Trophoblast cell (in vitro differentiated cells and primary cell): ENCODE measurements around the gene RCL1. TPM values are rescaled to one million over a fixed set of nuclear protein-coding genes. Genes with fewer than 3 reads are reported as not detected.

Source experiments
- DNase-seq, 2 donors: peaks; one replicate each; pipeline ENCODE4 v3.0.0-alpha.2; 2016
- H2AFZ ChIP-seq: 2 replicates; pipeline ENCODE4 v1.6.1; 2013; ENCODE audit warnings: low read length, moderate library complexity, mild to moderate bottlenecking; ENCODE audit not compliant: insufficient read depth, poor library complexity
- H2AK5ac ChIP-seq: 2 replicates; pipeline ENCODE4 v1.6.1; 2013; ENCODE audit warnings: mild to moderate bottlenecking, low read length
- H2BK120ac ChIP-seq: 2 replicates; pipeline ENCODE4 v1.6.1; 2013; ENCODE audit warnings: low read length, mild to moderate bottlenecking, moderate library complexity; ENCODE audit not compliant: insufficient read depth, poor library complexity
- H2BK12ac ChIP-seq: 2 replicates; pipeline ENCODE4 v1.6.1; 2013; ENCODE audit warnings: mild to moderate bottlenecking, low read length, moderate library complexity
- H2BK5ac ChIP-seq: 2 replicates; pipeline ENCODE4 v1.6.1; 2013; ENCODE audit warnings: low read length, low read depth, moderate library complexity, mild to moderate bottlenecking; ENCODE audit not compliant: poor library complexity
- H3K14ac ChIP-seq: 2 replicates; pipeline ENCODE4 v1.6.1; 2013; ENCODE audit warnings: mild to moderate bottlenecking, low read length
- H3K18ac ChIP-seq: 2 replicates; pipeline ENCODE4 v1.6.1; 2013; ENCODE audit warnings: mild to moderate bottlenecking, low read length
- H3K23ac ChIP-seq: 2 replicates; pipeline ENCODE4 v1.6.1; 2013; ENCODE audit warnings: low read length
- H3K27ac ChIP-seq: 2 replicates; pipeline ENCODE4 v1.5.1; 2013; ENCODE audit warnings: low read depth, mild to moderate bottlenecking, inconsistent platforms, low read length, moderate library complexity
- H3K27me3 ChIP-seq: 2 replicates; pipeline ENCODE4 v1.6.1; 2013; ENCODE audit warnings: inconsistent platforms, mild to moderate bottlenecking, low read length, moderate library complexity; ENCODE audit not compliant: insufficient read depth
- H3K36me3 ChIP-seq, 2 experiments: 1 replicate in 1 of 2; 2 replicates in 1 of 2; pipeline ENCODE4 v1.6.1; 2013; ENCODE audit warnings: low read length in 2 of 2, mild to moderate bottlenecking in 2 of 2, moderate library complexity in 1 of 2; ENCODE audit not compliant: insufficient read depth in 2 of 2, control insufficient read depth in 1 of 2
- H3K4ac ChIP-seq: 2 replicates; pipeline ENCODE4 v1.6.1; 2013; ENCODE audit warnings: low read depth, mild to moderate bottlenecking, low read length, moderate library complexity
- H3K4me1 ChIP-seq, 2 experiments: 1 replicate in 1 of 2; 2 replicates in 1 of 2; pipeline ENCODE4 v1.6.1; 2013; ENCODE audit warnings: low read length in 2 of 2, mild to moderate bottlenecking in 2 of 2, moderate library complexity in 1 of 2; ENCODE audit not compliant: insufficient read depth in 2 of 2, control insufficient read depth in 1 of 2
- H3K4me2 ChIP-seq: 2 replicates; pipeline ENCODE4 v1.6.1; 2013; ENCODE audit warnings: inconsistent platforms, mild to moderate bottlenecking, low read length, moderate library complexity
- H3K4me3 ChIP-seq: 2 replicates; pipeline ENCODE4 v1.5.1; 2013; ENCODE audit warnings: mild to moderate bottlenecking, low read depth, low read length, inconsistent platforms
- H3K79me1 ChIP-seq: one replicate; pipeline ENCODE4 v1.6.1; 2013; ENCODE audit warnings: low read length
- H3K79me2 ChIP-seq: 2 replicates; pipeline ENCODE4 v1.6.1; 2013; ENCODE audit warnings: low read length, mild to moderate bottlenecking; ENCODE audit not compliant: control insufficient read depth, insufficient read depth, poor library complexity
- H3K9ac ChIP-seq: 2 replicates; pipeline ENCODE4 v1.6.1; 2013; ENCODE audit warnings: mild to moderate bottlenecking, low read length
- H3K9me3 ChIP-seq: 2 replicates; pipeline ENCODE4 v1.6.1; 2013; ENCODE audit warnings: low read depth, mild to moderate bottlenecking, control low read depth, inconsistent platforms, low read length; ENCODE audit not compliant: insufficient read depth
- H4K12ac ChIP-seq: 2 replicates; pipeline ENCODE4 v1.6.1; 2013; ENCODE audit warnings: low read depth, mild to moderate bottlenecking, low read length, moderate library complexity
- H4K8ac ChIP-seq: 2 replicates; pipeline ENCODE4 v1.6.1; 2013; ENCODE audit warnings: low read depth, mild to moderate bottlenecking, low read length, moderate library complexity
- H4K91ac ChIP-seq: one replicate; pipeline ENCODE4 v1.6.1; 2013; ENCODE audit warnings: low read depth, mild to moderate bottlenecking, low read length, moderate library complexity
- WGBS: extraction: QIAGEN DNeasy Blood & Tissue Kit; methylation state at CpG from one replicate; pipeline ENCODE4 v1.1.7; 2013; ENCODE audit warnings: missing lambda C conversion rate; ENCODE audit not compliant: insufficient read length, insufficient coverage; ENCODE audit errors: extremely low coverage; 5-methylcytosine and 5-hydroxymethylcytosine counted together
- polyA plus RNA-seq: library from polyadenylated mRNA; stranded (reverse); fragments of 200-250 nt; gene quantifications from 2 replicates; pipeline ENCODE4 v1.2.3, GENCODE V29; 2013

The RCL1 gene, protein sequence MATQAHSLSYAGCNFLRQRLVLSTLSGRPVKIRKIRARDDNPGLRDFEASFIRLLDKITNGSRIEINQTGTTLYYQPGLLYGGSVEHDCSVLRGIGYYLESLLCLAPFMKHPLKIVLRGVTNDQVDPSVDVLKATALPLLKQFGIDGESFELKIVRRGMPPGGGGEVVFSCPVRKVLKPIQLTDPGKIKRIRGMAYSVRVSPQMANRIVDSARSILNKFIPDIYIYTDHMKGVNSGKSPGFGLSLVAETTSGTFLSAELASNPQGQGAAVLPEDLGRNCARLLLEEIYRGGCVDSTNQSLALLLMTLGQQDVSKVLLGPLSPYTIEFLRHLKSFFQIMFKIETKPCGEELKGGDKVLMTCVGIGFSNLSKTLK
- polyA plus RNA-seq, result 25.3 and 26.8 TPM in 2 replicates

DNA sequence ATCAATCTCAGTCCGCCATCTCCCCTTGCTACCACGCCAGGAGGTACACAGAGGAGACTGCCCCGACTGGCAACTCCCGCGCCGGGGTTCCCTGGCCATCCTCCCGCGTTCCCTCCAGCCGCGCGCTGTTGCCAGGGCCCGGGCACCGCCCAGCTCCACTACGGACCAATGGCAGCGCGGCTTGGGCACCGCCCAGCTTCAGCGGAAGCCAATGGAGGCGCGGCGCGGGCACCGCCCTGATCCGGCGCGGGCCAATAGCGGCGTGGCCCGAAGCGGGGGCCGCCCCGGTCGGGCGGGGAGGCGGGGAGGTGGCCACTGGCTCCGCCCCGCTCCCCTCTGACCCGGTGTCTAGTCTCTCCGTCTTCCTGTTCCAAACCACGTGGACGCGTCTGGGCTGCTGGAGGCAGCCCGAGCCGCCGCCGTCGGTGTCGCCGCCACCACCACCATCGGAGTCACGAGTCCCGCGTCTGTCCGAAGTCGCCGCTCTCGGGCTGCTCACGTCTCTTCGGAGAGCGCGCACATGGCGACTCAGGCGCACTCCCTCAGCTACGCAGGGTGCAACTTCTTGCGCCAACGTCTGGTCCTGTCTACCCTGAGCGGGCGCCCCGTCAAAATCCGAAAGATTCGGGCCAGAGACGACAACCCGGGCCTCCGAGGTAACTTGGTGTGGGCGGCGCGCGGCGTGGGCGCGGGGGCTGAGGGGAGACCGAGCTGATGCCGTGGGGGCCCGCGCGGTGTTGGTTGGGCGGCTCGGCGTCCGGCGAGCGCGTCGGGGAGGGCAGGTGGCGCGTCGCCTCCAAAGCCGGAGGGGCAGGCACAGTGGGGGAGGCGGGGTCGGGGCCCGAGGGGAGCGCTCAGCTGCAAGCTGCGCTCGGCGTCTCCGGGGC is at the start of gene RCL1:
Gene RCL1, plus strand, starts transcription at position 373 of the 887 bp plus-strand sequence. Its CDS starts 148 bp downstream, at position 521.
- Histone ChIP-seq H3K27ac (peak within 1 kb of the TSS; percentile 69), H2BK12ac (peak within 1 kb of the TSS; percentile 78), H2AK5ac (no peak within 1 kb of the TSS), H3K14ac (peak within 1 kb of the TSS; percentile 74), H2AFZ (peak within 1 kb of the TSS; percentile 98), H3K4ac (peak within 1 kb of the TSS; percentile 65), H3K79me2 (peaks cover 8% of the 10 kb centered on the region), H3K36me3 (no peaks in the 10 kb centered on the region), H3K18ac (peak within 1 kb of the TSS; percentile 80), H4K8ac (peak within 1 kb of the TSS; percentile 59), H3K79me1 (peaks cover 6% of the 10 kb centered on the region), H3K23ac (no peak within 1 kb of the TSS), H3K27me3 (no peaks in the 10 kb centered on the region), H2BK120ac (peak within 1 kb of the TSS; percentile 88), H3K9me3 (peaks cover 2% of the 10 kb centered on the region), H4K91ac (peak within 1 kb of the TSS; percentile 71), H3K9ac (peak within 1 kb of the TSS; percentile 65), H3K4me3 (peak within 1 kb of the TSS; percentile 86), H4K12ac (peak within 1 kb of the TSS; percentile 40), H2BK5ac (peak within 1 kb of the TSS; percentile 71), H3K4me2 (peak within 1 kb of the TSS; percentile 79), H3K4me1 (peaks cover 6% of the 10 kb centered on the region in 2 experiments)
- peak; percentile 98 for DNase-seq
- WGBS, result no CpG with 5 or more reads among the region's 106 CpGs

GRCh38 chr9:4743131-4743875 is 49.4 kb upstream of the RCL1 start:
- no peaks in the 10 kb centered on the region for H3K27me3 ChIP-seq
- H3K4ac ChIP-seq, result no peak overlapping the region
- H3K36me3 ChIP-seq, result peaks cover 0 to 1% of the 10 kb centered on the region in 2 experiments
- DNase-seq, result peak in 1 of 2 donors; percentile 12
- H3K4me1 ChIP-seq, result peaks cover 7 to 10% of the 10 kb centered on the region in 2 experiments
- peak overlapping the region; percentile 69 for H4K91ac ChIP-seq
- H3K27ac ChIP-seq, result no peak overlapping the region
- H4K12ac ChIP-seq, result no peak overlapping the region
- no peak overlapping the region for H2BK120ac ChIP-seq
- H3K79me2 ChIP-seq, result peaks cover 17% of the 10 kb centered on the region
- peak overlapping the region; percentile 49 for H2BK5ac ChIP-seq
- H2AK5ac ChIP-seq, result no peak overlapping the region
- H3K18ac ChIP-seq, result no peak overlapping the region
- no peak overlapping the region for H2BK12ac ChIP-seq
- no peaks in the 10 kb centered on the region for H3K9me3 ChIP-seq
- no peak overlapping the region for H2AFZ ChIP-seq
- H3K79me1 ChIP-seq, result peaks cover 11% of the 10 kb centered on the region
- no peak overlapping the region for H3K4me2 ChIP-seq
- H3K4me3 ChIP-seq, result no peak overlapping the region
- whole genome bisulfite sequencing, result no CpG with 5 or more reads among the region's 5 CpGs
- no peak overlapping the region for H3K23ac ChIP-seq
- H3K14ac ChIP-seq, result no peak overlapping the region
- no peak overlapping the region for H4K8ac ChIP-seq
- no peak overlapping the region for H3K9ac ChIP-seq

- Histone ChIP-seq H3K9me3 (no peaks in the 10 kb centered on the region), H2AK5ac (no peak overlapping the region), H3K18ac (no peak overlapping the region), H4K91ac (no peak overlapping the region), H3K23ac (no peak overlapping the region), H3K14ac (no peak overlapping the region), H3K79me1 (peaks cover 2% of the 10 kb centered on the region), H3K27ac (no peak overlapping the region), H3K79me2 (peaks cover 2% of the 10 kb centered on the region), H3K9ac (no peak overlapping the region), H2BK12ac (no peak overlapping the region), H3K4me2 (no peak overlapping the region), H3K27me3 (no peaks in the 10 kb centered on the region), H2BK5ac (no peak overlapping the region), H2BK120ac (no peak overlapping the region), H4K8ac (no peak overlapping the region), H3K36me3 (no peaks in the 10 kb centered on the region), H3K4me1 (peaks cover 1 to 3% of the 10 kb centered on the region in 2 experiments), H3K4ac (no peak overlapping the region), H3K4me3 (no peak overlapping the region), H2AFZ (no peak overlapping the region), H4K12ac (no peak overlapping the region)
- no CpG with 5 or more reads among the region's 2 CpGs for WGBS
- DNase-seq, result no peak
Observed at GRCh38 chr9:4746278-4747030, 46.3 kb upstream of the RCL1 start.
